CD4-positive, alpha-beta T cell treated with Interleukin-12 subunit alpha and Interleukin-12 subunit beta, for 1 hour (primary cell): ENCODE measurements around the gene SPACA5.
A peak's percentile ranks its signal among the peaks of the same experiment; 100 is the strongest.
"Not testable (repeated sequence)": the region's sequence is repeated elsewhere in the genome, so short reads cannot be mapped to it uniquely, and the experiment has no call there.

Source experiments
- DNase-seq: peaks from one replicate; pipeline ENCODE4 v3.0.0-alpha.2; 2020

Gene SPACA5

GRCh38 chrX:48022100-48022499, 15.3 kb downstream of the SPACA5 start:
- DNase-seq, result no peak

- DNase-seq, result no peak
Observed at GRCh38 chrX:48022738-48023137, 15.9 kb downstream of the SPACA5 start.

GRCh38 chrX:48025561-48025960, 18.8 kb downstream of the SPACA5 start:
- peak; percentile 64 for DNase-seq

GRCh38 chrX:48027545-48027944, 20.8 kb downstream of the SPACA5 start:
- DNase-seq, result not testable (repeated sequence)

GRCh38 chrX:48028091-48028490, 21.3 kb downstream of the SPACA5 start:
- no peak for DNase-seq

GRCh38 chrX:48030237-48030636, 23.4 kb downstream of the SPACA5 start:
- no peak for DNase-seq

- not testable (repeated sequence) for DNase-seq
Observed at GRCh38 chrX:48030641-48031173, 23.9 kb downstream of the SPACA5 start.

- DNase-seq, result no peak
Observed at GRCh38 chrX:48035891-48036290, 29.1 kb downstream of the SPACA5 start.

GRCh38 chrX:48043056-48043455, 36.3 kb downstream of the SPACA5 start:
- no peak for DNase-seq

- DNase-seq, result no peak
Observed at GRCh38 chrX:48045410-48046311, 38.9 kb downstream of the SPACA5 start.

- DNase-seq, result no peak
Observed at GRCh38 chrX:48046846-48047245, 40.1 kb downstream of the SPACA5 start.

GRCh38 chrX:48058621-48059295, 52.0 kb downstream of the SPACA5 start:
- no peak for DNase-seq

GRCh38 chrX:48059296-48059639, 52.5 kb downstream of the SPACA5 start:
- DNase-seq, result no peak
